Esophagus muscularis mucosa (tissue), 4 donors: Measurements from ENCODE around the gene SAFB.

Experiments
- CTCF ChIP-seq, 3 experiments: fragments of 200-600 bp in 2 of 3; fragments of 450-650 bp in 1 of 3; sonication (generic) in 2 of 3; IDR thresholded peaks; one replicate each; pipeline ENCODE4 v1.5.1; 2017 to 2019; ENCODE audit warnings: antibody characterized with exemption in 3 of 3, mild to moderate bottlenecking in 2 of 3, moderate library complexity in 1 of 3
- EP300 ChIP-seq: sonication (generic); formaldehyde crosslinking; IDR thresholded peaks from one replicate; pipeline ENCODE4 v1.6.1; 2017; ENCODE audit warnings: antibody characterized with exemption
- POLR2A ChIP-seq: fragments of 450-650 bp; IDR thresholded peaks from one replicate; pipeline ENCODE4 v1.6.1; 2017; ENCODE audit warnings: antibody characterized with exemption, moderate library complexity, mild to moderate bottlenecking, low read depth
- POLR2AphosphoS5 ChIP-seq, 2 donors: sonication (generic); formaldehyde crosslinking; IDR thresholded peaks; one replicate each; pipeline ENCODE4 v1.6.1; 2017; ENCODE audit warnings: antibody characterized with exemption in 2 of 2

GRCh38 chr19:5609881-5610448 lies 12.9 kb upstream of the SAFB start:
- no peak for TF ChIP-seq CTCF (IDR thresholded peaks at IDR 0.05)
- no peak for TF ChIP-seq POLR2A
- TF ChIP-seq POLR2AphosphoS5 (IDR thresholded peaks at IDR 0.05): no peak
- no peak for TF ChIP-seq EP300
